Stimulated activated CD8-positive, alpha-beta memory T cell treated with anti-CD3 and anti-CD28 coated beads, Interleukin-12 subunit alpha, Interleukin-12 subunit beta, amount 100 ng/mL, for 1 hour (primary cell): ENCODE measurements around the gene DOCK10.
"Not testable (repeated sequence)": the region's sequence is repeated elsewhere in the genome, so short reads cannot be mapped to it uniquely, and the experiment has no call there.

ENCODE experiments used
- DNase-seq: peaks from one replicate; pipeline ENCODE4 v3.0.0-alpha.2; 2020; ENCODE audit warnings: low read depth

DOCK10 gene

DNA sequence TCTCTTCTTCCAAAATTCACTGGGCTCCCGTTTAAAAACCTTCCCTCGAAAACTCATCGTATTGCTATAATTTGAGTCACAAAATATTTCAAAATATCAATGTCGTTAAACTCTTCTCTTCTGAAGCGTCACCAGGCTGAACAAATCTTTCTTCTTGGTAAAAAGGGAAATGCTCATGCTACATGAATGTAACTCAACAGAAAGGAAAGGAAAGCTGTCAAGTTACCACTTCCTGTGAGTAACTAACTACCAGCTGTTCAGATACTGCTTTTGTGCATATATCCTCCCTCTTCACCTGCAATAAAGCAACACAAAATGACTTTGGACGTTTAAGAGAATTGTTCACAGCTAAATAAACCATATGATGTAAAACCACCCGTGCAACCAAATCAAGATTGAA is 95.4 kb downstream of the DOCK10 start:
- no peak for DNase-seq

- no peak for DNase-seq
Observed at GRCh38 chr2:224944707-224945547, 97.3 kb downstream of the DOCK10 start.

DNA sequence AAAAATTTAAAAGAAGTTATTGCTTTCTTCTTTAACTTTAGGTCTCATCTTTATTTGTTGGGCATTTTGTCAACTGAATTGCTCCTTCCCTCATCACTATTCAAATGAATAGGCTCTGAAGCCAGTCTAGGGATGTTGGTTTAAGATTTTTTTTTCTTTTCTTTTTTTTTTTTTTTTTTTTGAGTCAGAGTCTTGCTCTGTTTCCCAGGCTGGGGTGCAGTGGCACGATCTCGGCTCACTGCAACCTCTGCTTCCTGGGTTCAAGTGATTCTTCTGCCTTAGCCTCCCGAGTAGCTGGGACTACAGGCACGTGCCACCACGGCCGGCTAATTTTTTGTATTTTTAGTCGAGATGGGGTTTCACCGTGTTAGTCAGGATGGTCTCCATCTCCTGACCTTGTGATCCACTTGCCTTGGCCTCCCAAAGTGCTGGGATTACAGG is 98.6 kb downstream of the DOCK10 start:
- DNase-seq = not testable (repeated sequence)

GRCh38 chr2:224941960-224942359 is 100.3 kb downstream of the DOCK10 start:
- no peak for DNase-seq

DNA sequence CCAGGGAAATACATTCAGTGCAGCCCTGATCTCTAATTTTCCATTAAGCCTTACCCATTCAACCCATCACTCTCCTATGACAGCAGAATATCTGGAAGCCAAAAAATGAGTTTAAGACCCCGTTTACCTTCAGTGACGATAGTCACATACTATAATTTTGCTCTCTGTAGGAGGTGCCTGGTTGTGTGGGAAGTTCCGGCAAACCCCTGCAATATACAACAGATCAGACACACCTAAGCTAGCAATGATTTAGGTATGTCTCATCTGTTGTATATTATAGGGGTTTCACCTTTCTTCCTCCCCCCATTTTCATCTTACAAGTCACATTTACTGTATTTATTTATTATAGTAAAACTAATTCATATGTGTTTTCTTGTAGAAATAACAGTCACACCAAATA is 101.7 kb downstream of the DOCK10 start:
- DNase-seq = no peak

DNA sequence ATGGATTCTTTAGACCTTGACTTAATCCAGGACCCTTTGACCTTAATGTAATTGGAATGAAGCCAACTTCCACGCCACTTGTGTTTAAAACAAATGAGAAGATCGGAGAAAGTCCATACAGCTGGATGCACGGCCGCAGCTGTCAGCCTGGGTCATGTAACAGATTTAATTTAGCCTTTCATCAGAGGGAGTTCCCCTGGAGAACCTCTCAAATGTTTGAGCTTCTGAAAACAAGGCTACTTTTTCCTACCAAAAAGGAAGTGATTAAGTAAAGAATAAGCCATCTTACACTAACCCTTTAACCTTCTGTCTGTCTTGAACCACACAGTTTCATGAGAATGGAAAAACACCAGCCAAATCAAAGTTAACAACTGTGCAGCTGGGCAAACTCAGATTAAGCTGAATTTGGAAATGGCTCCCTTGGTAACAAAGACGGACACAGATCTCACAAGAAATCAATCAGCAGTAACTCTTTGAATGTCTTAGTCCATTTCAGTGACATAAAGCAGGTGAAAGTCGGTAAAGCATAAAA is 103.6 kb downstream of the DOCK10 start:
- DNase-seq = no peak

GRCh38 chr2:224937887-224938286 is 104.4 kb downstream of the DOCK10 start:
- DNase-seq = no peak

GRCh38 chr2:224934526-224935188 is 107.6 kb downstream of the DOCK10 start:
- DNase-seq = no peak

GRCh38 chr2:224933431-224933830 is 108.8 kb downstream of the DOCK10 start:
- no peak for DNase-seq

- DNase-seq = no peak
Observed at GRCh38 chr2:224932522-224932921, 109.7 kb downstream of the DOCK10 start.

GRCh38 chr2:224931956-224932355 is 110.3 kb downstream of the DOCK10 start:
- no peak for DNase-seq

- no peak for DNase-seq
Observed at GRCh38 chr2:224930990-224931389, 111.3 kb downstream of the DOCK10 start.

- DNase-seq = no peak
Observed at GRCh38 chr2:224930124-224930523, 112.1 kb downstream of the DOCK10 start.

DNA sequence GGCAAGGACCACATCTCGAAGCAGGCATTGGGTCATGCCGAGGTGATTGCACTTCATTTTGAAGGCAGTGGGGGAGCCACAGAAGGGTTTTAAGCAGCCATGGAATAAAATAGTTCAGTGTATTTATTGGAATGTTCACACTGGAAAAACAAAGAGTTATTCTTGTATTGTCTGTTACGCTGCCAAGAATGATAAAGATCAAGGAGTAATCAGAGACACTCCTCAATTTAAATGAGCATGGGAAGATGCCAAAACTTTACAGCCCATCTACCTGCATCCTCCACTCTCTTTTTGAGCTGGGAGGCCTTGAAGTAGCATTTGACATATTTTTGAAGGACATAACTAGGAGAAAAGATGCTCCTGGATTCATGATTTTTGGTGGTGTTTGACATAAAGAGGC is 112.8 kb downstream of the DOCK10 start:
- no peak for DNase-seq

- DNase-seq = peak; percentile 40
Observed at GRCh38 chr2:224927646-224928173, 114.6 kb downstream of the DOCK10 start.

DNA sequence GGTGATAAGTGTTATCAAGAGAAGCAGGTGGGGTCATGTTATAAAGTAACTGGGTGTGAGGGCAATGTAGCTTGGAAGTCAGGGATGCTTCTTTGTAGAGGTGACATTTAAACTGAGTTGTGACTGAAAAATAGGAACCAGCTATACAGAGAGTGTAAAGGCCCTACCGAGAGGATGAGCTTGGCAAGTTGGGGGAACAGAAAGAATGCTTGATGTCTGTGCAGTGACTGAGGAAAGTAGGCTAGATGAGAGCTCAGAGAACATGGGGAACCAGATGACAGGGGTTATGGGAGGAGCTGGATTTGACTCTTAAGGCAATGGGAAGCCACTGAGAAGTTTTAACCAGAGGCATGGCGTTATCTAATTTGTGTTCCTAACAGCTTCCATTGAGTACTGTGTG is 115.3 kb downstream of the DOCK10 start:
- no peak for DNase-seq

DNA sequence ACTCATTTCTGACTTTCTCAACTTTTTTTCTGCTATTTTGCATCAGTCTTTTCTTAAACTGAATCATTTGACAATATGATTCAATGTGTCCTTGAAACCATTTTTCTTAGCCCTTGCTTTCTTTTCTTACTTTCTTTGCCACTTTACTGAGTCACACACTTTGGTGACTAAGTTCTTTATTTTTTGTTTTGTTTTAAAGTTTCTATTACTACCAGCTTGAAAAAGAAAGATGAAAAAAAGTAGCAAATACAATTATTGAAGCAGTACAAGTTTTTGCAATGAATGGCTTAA is 116.5 kb downstream of the DOCK10 start:
- DNase-seq = no peak

DNA sequence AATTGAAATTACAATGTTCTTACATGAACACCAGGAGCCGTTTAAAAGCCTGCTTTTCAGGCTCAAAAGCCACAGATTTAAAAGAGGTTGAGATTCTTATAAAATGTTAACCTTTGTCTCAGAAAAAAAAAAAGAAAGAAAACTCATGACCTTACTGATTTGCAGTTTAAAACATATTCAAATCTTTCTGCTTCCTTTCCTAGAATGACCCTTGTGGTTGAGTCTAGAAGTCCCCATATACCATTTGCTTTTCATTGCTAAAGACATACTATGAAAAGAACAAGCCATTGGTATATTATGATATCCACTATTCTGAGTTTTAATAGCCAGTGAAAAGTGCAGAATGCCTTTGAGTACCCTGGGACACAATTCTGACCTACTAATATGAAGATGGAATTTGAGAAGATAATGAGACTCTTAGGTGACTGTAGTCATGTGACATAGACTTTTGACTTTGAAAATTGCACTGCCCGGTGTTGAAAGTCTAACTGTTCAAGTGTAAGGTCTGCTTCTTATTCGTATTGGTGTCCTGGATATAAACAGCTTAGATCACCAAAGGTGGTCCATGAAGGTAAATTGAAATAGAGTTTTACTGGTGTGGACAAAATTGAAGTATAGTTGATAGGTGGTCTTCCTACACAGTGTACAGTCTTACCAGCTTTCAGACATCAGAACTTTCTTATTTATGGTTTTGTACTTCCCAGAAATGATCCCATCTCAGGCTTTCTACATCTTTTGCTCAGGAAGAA is 117.0 kb downstream of the DOCK10 start:
- no peak for DNase-seq

- no peak for DNase-seq
Observed at GRCh38 chr2:224924631-224925030, 117.6 kb downstream of the DOCK10 start.

- no peak for DNase-seq
Observed at GRCh38 chr2:224922142-224922727, 120.0 kb downstream of the DOCK10 start.

DNA sequence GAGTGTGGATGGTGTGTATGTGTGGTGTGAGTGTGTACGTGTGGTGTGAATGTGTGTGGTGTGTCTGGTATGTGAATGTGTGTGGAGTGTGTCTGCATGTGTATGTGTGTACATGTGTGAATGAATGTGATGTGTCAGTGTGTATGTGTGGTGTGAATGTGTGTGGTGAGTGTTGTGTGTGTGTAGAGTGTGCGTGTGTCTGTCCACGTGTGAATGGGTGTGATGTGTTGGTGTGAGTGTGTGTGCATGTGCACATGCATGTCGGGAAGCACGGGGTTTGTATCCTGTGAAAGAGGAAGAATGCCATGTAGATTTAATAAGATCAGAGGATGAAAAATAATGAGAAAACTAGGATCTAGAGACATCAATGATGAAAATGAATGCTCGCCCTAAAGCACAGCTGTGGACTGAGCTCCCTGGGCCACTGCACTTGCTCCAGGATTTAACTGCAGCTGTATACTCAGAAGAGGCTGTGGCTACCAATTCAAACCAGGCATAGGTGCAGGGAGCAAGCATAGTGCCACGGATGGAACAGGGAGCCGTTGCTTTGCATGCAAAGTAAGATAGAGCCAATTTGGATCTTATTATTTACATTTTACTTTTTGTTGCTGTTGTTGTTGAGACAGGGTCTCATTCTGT is 122.7 kb downstream of the DOCK10 start:
- DNase-seq = no peak
